ENCODE data around the gene ANKLE1.

Gene ANKLE1

DNA sequence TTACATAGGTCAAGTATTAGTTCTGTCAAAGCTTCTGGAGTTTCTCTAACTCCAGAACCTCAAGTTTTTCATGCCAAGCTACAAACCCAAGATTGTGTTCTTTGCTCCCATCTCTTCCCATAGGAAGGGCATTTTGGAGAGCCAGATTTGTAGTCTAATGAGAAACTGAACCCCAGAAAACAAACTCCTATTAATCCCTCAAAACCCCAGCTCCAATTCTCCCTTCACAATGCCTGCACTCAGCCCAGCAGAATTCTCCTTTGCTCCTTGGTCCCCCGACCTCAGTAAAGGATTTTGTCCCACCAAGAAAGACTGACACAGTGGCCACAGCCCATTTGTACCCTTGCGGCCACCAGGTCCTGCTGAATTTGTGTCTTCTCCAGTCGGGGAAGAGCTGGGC, 25.6 kb upstream of the ANKLE1 start:
- Histone ChIP-seq H3K27ac (replicated peaks) (no peak overlapping the region), H3K4me3 (replicated peaks; ENCODE audit: insufficient read depth, low read length) (no peak overlapping the region), H3K27me3 (ENCODE audit: insufficient read depth, poor library complexity, severe bottlenecking) (no peaks in the 10 kb centered on the region)
- no peak for DNase-seq (ENCODE audit: low read depth in 1 of 2, low spot score in 1 of 2)
- TF ChIP-seq SPI1 (IDR thresholded peaks at IDR 0.05; ENCODE audit: borderline replicate concordance, low read depth) (no peak), GABPA (IDR thresholded peaks at IDR 0.05; ENCODE audit: low read depth) (no peak), POLR2AphosphoS5 (IDR thresholded peaks at IDR 0.05; ENCODE audit: low read depth) (no peak), REST (IDR thresholded peaks at IDR 0.05; ENCODE audit: insufficient replicate concordance, low read depth) (no peak), CTCF (IDR thresholded peaks at IDR 0.05; ENCODE audit: insufficient read depth, low read length) (no peak)

- Histone ChIP-seq H3K4me3 (replicated peaks; ENCODE audit: insufficient read depth, low read length) (no peak overlapping the region), H3K27ac (replicated peaks) (no peak overlapping the region), H3K27me3 (ENCODE audit: insufficient read depth, poor library complexity, severe bottlenecking) (no peaks in the 10 kb centered on the region)
- no peak for DNase-seq (ENCODE audit: low read depth in 1 of 2, low spot score in 1 of 2)
- TF ChIP-seq GABPA (IDR thresholded peaks at IDR 0.05; ENCODE audit: low read depth): no peak
Measured at GRCh38 chr19:17259118-17259780, 22.5 kb upstream of the ANKLE1 start.

- no peak overlapping the region for H3K27ac ChIP-seq (replicated peaks)
- H3K4me3 ChIP-seq (replicated peaks; ENCODE audit: insufficient read depth, low read length): no peak overlapping the region
- DNase-seq (ENCODE audit: low read depth in 1 of 2, low spot score in 1 of 2): no peak
- no peaks in the 10 kb centered on the region for H3K27me3 ChIP-seq (ENCODE audit: insufficient read depth, poor library complexity, severe bottlenecking)
- TF ChIP-seq POLR2AphosphoS5 (IDR thresholded peaks at IDR 0.05; ENCODE audit: low read depth) (no peak), REST (IDR thresholded peaks at IDR 0.05; ENCODE audit: insufficient replicate concordance, low read depth) (no peak), CTCF (IDR thresholded peaks at IDR 0.05; ENCODE audit: insufficient read depth, low read length) (no peak), SPI1 (IDR thresholded peaks at IDR 0.05; ENCODE audit: borderline replicate concordance, low read depth) (no peak), GABPA (IDR thresholded peaks at IDR 0.05; ENCODE audit: low read depth) (no peak)
Measured at GRCh38 chr19:17259934-17260333, 21.8 kb upstream of the ANKLE1 start.

GRCh38 chr19:17260842-17261325, 20.8 kb upstream of the ANKLE1 start:
- H3K4me3 ChIP-seq (replicated peaks; ENCODE audit: insufficient read depth, low read length): no peak overlapping the region
- TF ChIP-seq POLR2AphosphoS5 (IDR thresholded peaks at IDR 0.05; ENCODE audit: low read depth) (no peak), CTCF (IDR thresholded peaks at IDR 0.05; ENCODE audit: insufficient read depth, low read length) (peak; percentile 93)
- H3K27me3 ChIP-seq (ENCODE audit: insufficient read depth, poor library complexity, severe bottlenecking): no peaks in the 10 kb centered on the region
- peak in 1 of 2 experiments; percentile 91 for DNase-seq (ENCODE audit: low read depth in 1 of 2, low spot score in 1 of 2)
- H3K27ac ChIP-seq (replicated peaks): no peak overlapping the region
